Breast epithelium (tissue), 4 donors: Measurements from ENCODE around the gene ZNF256. TPM values are rescaled to one million over a fixed set of nuclear protein-coding genes. Genes with fewer than 3 reads are reported as not detected.

Source experiments
- DNase-seq, 2 donors: peaks; one replicate each; pipeline ENCODE4 v3.0.0-alpha.2; 2019; ENCODE audit warnings: low spot score in 2 of 2
- H3K27ac ChIP-seq, 2 donors: fragments of 200-600 bp; sonication (generic) in 1 of 2; one replicate each; pipeline ENCODE4 v1.5.1; 2016 to 2019; ENCODE audit warnings: mild to moderate bottlenecking in 1 of 2
- H3K27me3 ChIP-seq, 2 donors: fragments of 200-600 bp; sonication (generic) in 1 of 2; one replicate each; pipeline versions ENCODE4 v1.5.1 to v1.6.0; 2017 to 2019; ENCODE audit warnings: control low read depth in 1 of 2, mild to moderate bottlenecking in 1 of 2
- H3K36me3 ChIP-seq: fragments of 200-600 bp; one replicate; pipeline ENCODE4 v1.5.1; 2019
- H3K4me1 ChIP-seq, 2 donors: fragments of 200-600 bp; sonication (generic); one replicate each; pipeline ENCODE4 v1.5.1; 2016 to 2019; ENCODE audit warnings: control low read depth in 1 of 2
- H3K4me3 ChIP-seq, 3 donors: fragments of 200-600 bp; sonication (generic); 1 replicate in 2 of 3; 2 replicates in 1 of 3; pipeline ENCODE4 v1.5.1; 2016 to 2019; ENCODE audit warnings: mild to moderate bottlenecking in 3 of 3, moderate library complexity in 2 of 3
- H3K9me3 ChIP-seq, 2 donors: fragments of 200-600 bp; sonication (generic) in 1 of 2; one replicate each; pipeline ENCODE4 v1.5.1; 2016 to 2019; ENCODE audit warnings: control low read depth in 1 of 2
- POLR2A ChIP-seq: fragments of 450-650 bp; IDR thresholded peaks from one replicate; pipeline ENCODE4 v1.6.1; 2016; ENCODE audit warnings: antibody characterized with exemption, mild to moderate bottlenecking, moderate library complexity
- POLR2AphosphoS5 ChIP-seq, 3 donors: sonication (generic); formaldehyde crosslinking; IDR thresholded peaks; one replicate each; pipeline ENCODE4 v1.6.1; 2017; ENCODE audit warnings: antibody characterized with exemption in 3 of 3
- intact Hi-C: fragments of 100-400 bp; cut with DNase I; formaldehyde crosslinking; loops from one replicate; pipeline ENCODE4 v1.15.1; 2023; ENCODE audit warnings: low total_unique reads
- total RNA-seq, 3 donors: library from RNA; depleted of rRNA; stranded (reverse); fragments of >200 nt; gene quantifications; one replicate each; pipeline ENCODE4 v1.1.0, GENCODE V29; 2016
- TF ChIP-seq, protein P1 (sequence below), 3 donors: fragments of 450-650 bp; IDR thresholded peaks; one replicate each; pipeline ENCODE4 v1.5.1; 2016 to 2017; ENCODE audit warnings: antibody characterized with exemption in 3 of 3, mild to moderate bottlenecking in 3 of 3, moderate library complexity in 3 of 3

ZNF256 gene
- total RNA-seq, 3 donors from 2014 or later, result 4.6 to 7.5 (median 7.3) TPM

DNA sequence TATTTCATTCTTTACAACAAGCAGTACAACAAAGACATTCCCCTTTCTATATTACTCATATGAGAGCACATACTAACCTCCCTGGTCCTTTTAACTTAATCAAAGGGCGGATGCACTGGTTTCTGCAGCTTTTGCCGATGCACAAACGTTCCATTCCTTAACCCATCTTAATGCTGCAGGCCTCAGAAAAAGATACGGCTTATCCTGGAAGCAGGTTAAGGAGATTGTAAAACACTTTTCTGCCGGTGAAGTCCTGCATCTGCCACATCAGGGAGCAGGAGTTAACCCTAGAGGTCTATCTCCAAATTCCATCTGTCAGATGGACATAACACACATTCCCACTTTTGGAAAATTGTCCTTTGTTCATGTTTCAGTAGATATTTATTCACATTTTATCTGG lies 47.2 kb downstream of the ZNF256 start:
- Histone ChIP-seq H3K36me3 (no peaks in the 10 kb centered on the region), H3K4me3 (no peak overlapping the region), H3K27ac (no peak overlapping the region), H3K4me1 (no peaks in the 10 kb centered on the region), H3K27me3 (no peaks in the 10 kb centered on the region), H3K9me3 (peaks cover 9 to 65% of the 10 kb centered on the region in 2 donors)
- no peak for DNase-seq
- intact Hi-C loops, result no loop called here
- no peak for TF ChIP-seq POLR2A
- TF ChIP-seq, protein P1, sequence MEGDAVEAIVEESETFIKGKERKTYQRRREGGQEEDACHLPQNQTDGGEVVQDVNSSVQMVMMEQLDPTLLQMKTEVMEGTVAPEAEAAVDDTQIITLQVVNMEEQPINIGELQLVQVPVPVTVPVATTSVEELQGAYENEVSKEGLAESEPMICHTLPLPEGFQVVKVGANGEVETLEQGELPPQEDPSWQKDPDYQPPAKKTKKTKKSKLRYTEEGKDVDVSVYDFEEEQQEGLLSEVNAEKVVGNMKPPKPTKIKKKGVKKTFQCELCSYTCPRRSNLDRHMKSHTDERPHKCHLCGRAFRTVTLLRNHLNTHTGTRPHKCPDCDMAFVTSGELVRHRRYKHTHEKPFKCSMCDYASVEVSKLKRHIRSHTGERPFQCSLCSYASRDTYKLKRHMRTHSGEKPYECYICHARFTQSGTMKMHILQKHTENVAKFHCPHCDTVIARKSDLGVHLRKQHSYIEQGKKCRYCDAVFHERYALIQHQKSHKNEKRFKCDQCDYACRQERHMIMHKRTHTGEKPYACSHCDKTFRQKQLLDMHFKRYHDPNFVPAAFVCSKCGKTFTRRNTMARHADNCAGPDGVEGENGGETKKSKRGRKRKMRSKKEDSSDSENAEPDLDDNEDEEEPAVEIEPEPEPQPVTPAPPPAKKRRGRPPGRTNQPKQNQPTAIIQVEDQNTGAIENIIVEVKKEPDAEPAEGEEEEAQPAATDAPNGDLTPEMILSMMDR (IDR thresholded peaks at IDR 0.05), result no peak
- TF ChIP-seq POLR2AphosphoS5 (IDR thresholded peaks at IDR 0.05), result no peak

Other genes starting within 250 kb of the ZNF256 start
- gene ZNF154, start 238.5 kb downstream of the ZNF256 start, total RNA-seq, result 1 to 10 TPM in 2 of 3 donors, under 1 TPM in 1; 0.96 to 7.8 (median 6.2) TPM
- gene ZNF671, start 220.1 kb downstream of the ZNF256 start, total RNA-seq, result 10 to 100 TPM in 1 of 3 donors, 1 to 10 TPM in 2; 4.0 to 13.5 (median 7.9) TPM
- gene ZNF776, start 200.9 kb downstream of the ZNF256 start, total RNA-seq, result 10 to 100 TPM in 2 of 3 donors, 1 to 10 TPM in 1; 8.5 to 31.8 (median 21.0) TPM
- gene ZNF586, start 178.0 kb downstream of the ZNF256 start, total RNA-seq, result 10 to 100 TPM in 2 of 3 donors, 1 to 10 TPM in 1; 9.9 to 40.5 (median 13.4) TPM
- gene ZNF552, start 132.8 kb downstream of the ZNF256 start, total RNA-seq, result 10 to 100 TPM in 2 of 3 donors, 1 to 10 TPM in 1; 4.0 to 71.4 (median 54.9) TPM
- gene ZNF587B, start 117.4 kb downstream of the ZNF256 start, total RNA-seq, result 10 to 100 TPM; 10.7 to 26.6 (median 25.2) TPM
- 10 to 100 TPM; 14.4 to 45.4 (median 35.1) TPM for gene ZNF587, start 97.8 kb downstream of the ZNF256 start, total RNA-seq
- 10 to 100 TPM in 2 of 3 donors, 1 to 10 TPM in 1; 4.8 to 26.1 (median 17.0) TPM for gene ZNF814, start 58.7 kb downstream of the ZNF256 start, total RNA-seq
- gene ZNF417, start 31.1 kb downstream of the ZNF256 start, total RNA-seq, result 10 to 100 TPM; 10.1 to 28.7 (median 14.4) TPM
- 1 to 10 TPM; 3.2 to 8.9 (median 5.9) TPM for gene ZNF418, start 12.3 kb downstream of the ZNF256 start, total RNA-seq
- 1 to 10 TPM in 1 of 3 donors, under 1 TPM in 2; 0.44 to 3.3 (median 0.80) TPM for gene C19orf18, start 26.8 kb upstream of the ZNF256 start, total RNA-seq
- 10 to 100 TPM; 12.0 to 46.5 (median 21.6) TPM for gene ZNF606, start 55.1 kb upstream of the ZNF256 start, total RNA-seq
- gene ZSCAN1, start 86.3 kb upstream of the ZNF256 start, total RNA-seq, result 1 to 10 TPM in 1 of 3 donors, not detected in 2; 1.3 TPM
- gene ZNF135, start 111.6 kb upstream of the ZNF256 start, total RNA-seq, result 10 to 100 TPM in 2 of 3 donors, 1 to 10 TPM in 1; 7.5 to 16.2 (median 14.4) TPM
- 10 to 100 TPM; 29.1 to 94.4 (median 66.2) TPM for gene ZSCAN18, start 150.5 kb upstream of the ZNF256 start, total RNA-seq
- 10 to 100 TPM in 2 of 3 donors, 1 to 10 TPM in 1; 6.9 to 20.8 (median 13.8) TPM for gene ZNF329, start 203.1 kb upstream of the ZNF256 start, total RNA-seq
- 10 to 100 TPM; 21.9 to 46.5 (median 39.0) TPM for gene ZNF274, start 235.4 kb upstream of the ZNF256 start, total RNA-seq